ENCODE results near the gene HACL1.

- TF ChIP-seq POLR2A (IDR thresholded peaks at IDR 0.05) = no peak
- TF ChIP-seq CTCF (IDR thresholded peaks at IDR 0.05) = no peak
Measured at GRCh38 chr3:15528854-15529537, 72.4 kb downstream of the HACL1 start.
